Neural progenitor cell (in vitro differentiated cells): ENCODE measurements around the gene STMN3. TPM values are rescaled to one million over a fixed set of nuclear protein-coding genes. Genes with fewer than 3 reads are reported as not detected.

Experiments used
- DNase-seq: peaks from one replicate; pipeline ENCODE4 v3.0.0-alpha.2; 2016; ENCODE audit warnings: low spot score
- H2AFZ ChIP-seq: fragments of 200-600 bp; sonication (generic); replicated peaks from 2 replicates; pipeline ENCODE4 v1.6.1; 2016; ENCODE audit warnings: antibody characterized with exemption
- H3F3A ChIP-seq: fragments of 200-600 bp; sonication (generic); 2 replicates; pipeline ENCODE4 v1.6.1; 2016; ENCODE audit warnings: antibody characterized with exemption, low read depth
- H3K27ac ChIP-seq: fragments of 200-600 bp; sonication (generic); 2 replicates; pipeline ENCODE4 v1.5.1; 2016; ENCODE audit warnings: mild to moderate bottlenecking
- H3K27me3 ChIP-seq: fragments of 200-600 bp; sonication (generic); 2 replicates; pipeline ENCODE4 v1.6.1; 2016; ENCODE audit warnings: mild to moderate bottlenecking, moderate library complexity
- H3K36me3 ChIP-seq: fragments of 200-600 bp; sonication (generic); 2 replicates; pipeline ENCODE4 v1.5.1; 2016
- H3K4me1 ChIP-seq: fragments of 200-600 bp; sonication (generic); 2 replicates; pipeline ENCODE4 v1.6.1; 2016; ENCODE audit warnings: mixed run types
- H3K4me2 ChIP-seq: fragments of 200-600 bp; sonication (generic); 2 replicates; pipeline ENCODE4 v1.6.1; 2016
- H3K4me3 ChIP-seq: fragments of 200-600 bp; sonication (generic); 2 replicates; pipeline ENCODE4 v1.5.1; 2016
- H3K79me2 ChIP-seq: fragments of 200-600 bp; sonication (generic); 2 replicates; pipeline ENCODE4 v1.6.1; 2016; ENCODE audit warnings: low read depth
- H3K9ac ChIP-seq: fragments of 200-600 bp; sonication (generic); 2 replicates; pipeline ENCODE4 v1.6.1; 2016
- H3K9me3 ChIP-seq: fragments of 200-600 bp; sonication (generic); 2 replicates; pipeline ENCODE4 v1.5.1; 2016; ENCODE audit warnings: low read depth
- H4K20me1 ChIP-seq: fragments of 200-600 bp; sonication (generic); 2 replicates; pipeline ENCODE4 v1.6.1; 2016; ENCODE audit warnings: low read depth
- H3K27ac Mint-ChIP-seq: 3 replicates; pipeline ENCODE4 v1.8.0; 2021; ENCODE audit warnings: mixed read lengths
- H3K27me3 Mint-ChIP-seq: 2 replicates; pipeline ENCODE4 v1.8.0; 2022; ENCODE audit warnings: low read depth, mild to moderate bottlenecking, inconsistent platforms, moderate library complexity, mixed read lengths; ENCODE audit not compliant: insufficient read depth
- H3K36me3 Mint-ChIP-seq: 3 replicates; pipeline ENCODE4 v1.8.0; 2021; ENCODE audit warnings: mixed read lengths
- H3K4me1 Mint-ChIP-seq: 3 replicates; pipeline ENCODE4 v1.8.0; 2021; ENCODE audit warnings: mixed read lengths
- H3K4me3 Mint-ChIP-seq: 3 replicates; pipeline ENCODE4 v1.8.0; 2021; ENCODE audit warnings: mild to moderate bottlenecking, moderate library complexity, mixed read lengths
- H3K9me3 Mint-ChIP-seq: 3 replicates; pipeline ENCODE4 v1.8.0; 2020; ENCODE audit warnings: mixed read lengths
- CTCF ChIP-seq: fragments of 200-600 bp; sonication (generic); IDR thresholded peaks from 2 replicates; pipeline ENCODE4 v1.5.1; 2017; ENCODE audit warnings: antibody characterized with exemption, mild to moderate bottlenecking
- EZH2 ChIP-seq: fragments of 200-600 bp; sonication (generic); IDR thresholded peaks from 2 replicates; pipeline ENCODE4 v1.6.1; 2017; ENCODE audit warnings: antibody characterized with exemption, mild to moderate bottlenecking, moderate library complexity
- EZH2phosphoT487 ChIP-seq: fragments of 200-600 bp; sonication (generic); IDR thresholded peaks from 2 replicates; pipeline ENCODE4 v1.6.1; 2017; ENCODE audit warnings: antibody characterized with exemption
- total RNA-seq: library from RNA; depleted of rRNA; stranded (reverse); fragments of >200 nt; gene quantifications from 2 replicates; pipeline ENCODE4 v1.2.3, GENCODE V29; 2015; ENCODE audit warnings: low replicate concordance

STMN3 gene
- total RNA-seq, 1 donor from 2014 or later = 3.3 TPM

DNA sequence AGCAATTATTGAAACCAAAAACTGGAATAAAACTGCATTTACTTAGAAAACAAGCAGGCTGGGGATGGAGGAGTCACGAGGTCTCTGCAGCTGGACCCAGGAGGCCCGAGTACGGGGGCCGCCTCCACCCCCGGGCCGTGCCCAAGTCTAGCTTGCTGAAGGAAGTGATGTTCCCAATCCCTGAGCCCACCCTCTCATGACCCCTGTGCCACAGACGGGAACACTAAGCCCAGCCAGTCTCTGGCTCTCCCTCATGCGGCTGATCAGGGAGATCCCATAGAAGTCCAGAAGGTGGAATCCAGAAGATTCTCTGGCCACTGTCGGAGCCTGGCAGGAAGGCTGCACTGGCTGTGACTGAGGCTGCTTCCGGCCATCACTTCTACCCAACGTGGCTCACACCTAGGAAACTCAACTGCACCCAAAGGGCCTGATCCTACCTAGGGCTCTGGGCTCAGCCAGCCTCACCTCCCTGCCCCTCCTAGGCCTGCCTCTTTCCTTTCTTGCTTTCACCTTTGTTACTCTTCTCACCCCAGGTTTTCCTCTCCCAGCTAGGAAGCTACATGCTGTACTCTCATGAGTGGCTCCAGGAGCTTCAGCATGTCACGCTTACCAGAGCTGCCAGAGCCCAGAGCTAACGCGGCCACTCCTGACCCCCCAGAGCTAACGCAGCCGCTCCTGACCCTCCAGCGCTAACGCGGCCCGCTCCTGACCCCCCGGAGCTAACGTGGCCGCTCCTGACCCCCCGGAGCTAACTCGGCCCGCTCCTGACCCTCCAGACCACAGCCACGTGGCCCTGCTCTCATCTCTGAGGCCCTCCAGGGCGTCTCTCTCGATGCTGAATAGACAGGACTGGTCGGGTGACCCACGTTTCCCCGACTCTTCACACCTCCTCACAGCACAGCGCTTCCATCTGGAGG is 54.5 kb downstream of the STMN3 start:
- DNase-seq = no peak
- no peaks in the 10 kb centered on the region for H3F3A ChIP-seq

DNA sequence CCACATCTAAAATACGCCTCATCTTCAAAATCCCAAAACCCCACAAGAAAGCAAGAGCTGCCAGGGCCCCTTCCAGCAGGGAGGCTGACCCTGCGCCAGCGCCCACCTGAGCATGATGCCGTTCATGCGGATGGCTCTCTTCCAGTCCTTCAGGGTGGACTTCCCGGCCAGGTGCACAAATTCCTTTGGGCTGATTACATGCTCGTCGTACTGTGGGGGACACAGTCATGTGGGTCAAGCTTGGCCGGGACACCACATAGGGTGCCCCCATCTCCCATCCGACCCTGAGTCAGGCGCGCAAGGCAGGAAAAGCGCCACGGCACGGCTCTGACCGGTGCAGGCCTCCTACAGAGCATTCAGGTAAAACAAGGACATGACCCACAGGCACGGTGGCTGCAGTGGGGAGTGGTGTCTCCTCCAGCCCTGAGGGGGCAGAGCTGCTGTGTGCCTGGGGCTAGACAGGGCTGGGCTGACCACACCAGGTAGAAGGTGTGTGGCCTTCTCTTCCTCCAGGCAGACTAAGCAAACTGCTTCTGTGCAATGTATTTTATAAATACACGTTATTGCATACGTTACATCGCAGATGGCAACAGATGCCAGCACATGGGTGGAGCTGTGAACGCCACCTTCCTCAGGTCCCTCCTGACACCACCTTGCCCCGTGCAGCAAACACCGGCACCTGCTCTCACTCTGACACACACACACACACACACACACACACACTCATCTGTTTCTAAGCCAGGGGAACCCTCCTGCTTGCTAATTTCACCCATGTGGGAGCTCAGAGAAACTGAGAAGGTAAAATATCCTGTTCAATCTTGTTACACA is 55.4 kb downstream of the STMN3 start:
- H3K79me2 ChIP-seq = no peaks in the 10 kb centered on the region
- DNase-seq = no peak
- H3K36me3 ChIP-seq = no peaks in the 10 kb centered on the region

More for the DNA sequence above, 54.5 kb downstream of the STMN3 start:
- H3K4me3 Mint-ChIP-seq = no peak overlapping the region
- no peak overlapping the region for H3K9ac ChIP-seq
- H3K4me3 ChIP-seq = no peak overlapping the region
- H3K9me3 Mint-ChIP-seq = no peaks in the 10 kb centered on the region
- no peak overlapping the region for H3K4me2 ChIP-seq
- no peak overlapping the region for H3K27ac ChIP-seq
- no peak overlapping the region for H3K27ac Mint-ChIP-seq
- H3K9me3 ChIP-seq = no peaks in the 10 kb centered on the region
- H4K20me1 ChIP-seq = no peaks in the 10 kb centered on the region
- no peaks in the 10 kb centered on the region for H3K27me3 ChIP-seq
- no peaks in the 10 kb centered on the region for H3K4me1 Mint-ChIP-seq
- H3K79me2 ChIP-seq = no peaks in the 10 kb centered on the region
- no peaks in the 10 kb centered on the region for H3K36me3 ChIP-seq
- H3K27me3 Mint-ChIP-seq = peaks cover 3% of the 10 kb centered on the region
- TF ChIP-seq EZH2 (no peak), EZH2phosphoT487 (no peak), CTCF (no peak)
- H3K4me1 ChIP-seq = no peaks in the 10 kb centered on the region
- no peak overlapping the region for H2AFZ ChIP-seq
- peaks cover 24% of the 10 kb centered on the region for H3K36me3 Mint-ChIP-seq

DNA sequence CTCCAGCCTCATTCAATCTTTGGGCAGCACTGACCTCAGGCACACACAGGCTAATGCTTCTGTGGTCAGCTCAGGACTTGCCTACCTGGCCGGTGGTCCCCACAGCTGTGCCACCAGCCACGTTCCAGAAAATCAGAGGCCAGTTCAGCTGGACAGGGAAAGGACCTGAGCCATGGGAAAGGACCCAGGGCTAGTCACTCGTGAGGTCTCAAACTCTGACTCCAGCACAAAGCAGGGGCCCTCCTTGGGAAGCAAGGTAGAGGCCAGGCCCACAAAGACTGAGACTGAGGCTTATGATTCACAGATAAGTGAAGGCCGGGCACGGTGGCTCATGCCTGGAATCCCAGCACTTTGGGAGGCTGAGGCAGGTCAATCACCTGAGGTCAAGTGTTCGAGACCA is 56.8 kb downstream of the STMN3 start:
- Histone ChIP-seq H3K27ac (no peak overlapping the region), H3K4me3 (no peak overlapping the region), H2AFZ (no peak overlapping the region), H3F3A (no peaks in the 10 kb centered on the region), H4K20me1 (no peaks in the 10 kb centered on the region), H3K4me2 (no peak overlapping the region), H3K4me1 (no peaks in the 10 kb centered on the region), H3K9me3 (no peaks in the 10 kb centered on the region), H3K27me3 (no peaks in the 10 kb centered on the region), H3K79me2 (no peaks in the 10 kb centered on the region), H3K9ac (no peak overlapping the region), H3K36me3 (no peaks in the 10 kb centered on the region)
- no peak overlapping the region for H3K27ac Mint-ChIP-seq
- no peaks in the 10 kb centered on the region for H3K4me1 Mint-ChIP-seq
- TF ChIP-seq EZH2phosphoT487 = no peak
- no peak for TF ChIP-seq CTCF
- no peak for TF ChIP-seq EZH2
- peaks cover 22% of the 10 kb centered on the region for H3K36me3 Mint-ChIP-seq
- no peaks in the 10 kb centered on the region for H3K9me3 Mint-ChIP-seq
- H3K4me3 Mint-ChIP-seq = no peak overlapping the region
- no peak for DNase-seq
- H3K27me3 Mint-ChIP-seq = peaks cover 3% of the 10 kb centered on the region

More for the DNA sequence above, 55.4 kb downstream of the STMN3 start:
- H3K27me3 Mint-ChIP-seq = peaks cover 3% of the 10 kb centered on the region
- H3K4me2 ChIP-seq = no peak overlapping the region
- no peaks in the 10 kb centered on the region for H4K20me1 ChIP-seq
- H3K4me3 ChIP-seq = no peak overlapping the region
- no peaks in the 10 kb centered on the region for H3K4me1 ChIP-seq
- no peaks in the 10 kb centered on the region for H3K9me3 ChIP-seq
- TF ChIP-seq EZH2 (no peak), CTCF (no peak), EZH2phosphoT487 (no peak)
- H3K4me3 Mint-ChIP-seq = no peak overlapping the region
- no peak overlapping the region for H2AFZ ChIP-seq
- H3K9ac ChIP-seq = no peak overlapping the region
- H3K27ac Mint-ChIP-seq = no peak overlapping the region
- H3K4me1 Mint-ChIP-seq = no peaks in the 10 kb centered on the region
- H3K36me3 Mint-ChIP-seq = peaks cover 26% of the 10 kb centered on the region
- no peaks in the 10 kb centered on the region for H3F3A ChIP-seq
- H3K27me3 ChIP-seq = no peaks in the 10 kb centered on the region
- H3K27ac ChIP-seq = no peak overlapping the region
- no peaks in the 10 kb centered on the region for H3K9me3 Mint-ChIP-seq
